AG10803 (cell line): ENCODE data around the gene MDK.

ENCODE experiments used
- DNase-seq: peaks from one replicate; pipeline ENCODE4 v3.0.0; 2010; ENCODE audit warnings: low read depth
- H3K4me3 ChIP-seq: 2 replicates; pipeline ENCODE4 v1.5.1; 2011; ENCODE audit warnings: mild to moderate bottlenecking, low read length, control low read depth
- CTCF ChIP-seq: conservative IDR thresholded peaks from 2 replicates; pipeline ENCODE4 v1.5.1; 2011; ENCODE audit warnings: mild to moderate bottlenecking, low read length, control low read depth, inconsistent platforms

The MDK gene

GRCh38 chr11:46353698-46354097, 27.8 kb upstream of the MDK start:
- DNase-seq = peak; percentile 26
- H3K4me3 ChIP-seq = no peak overlapping the region
- no peak for TF ChIP-seq CTCF

GRCh38 chr11:46356924-46357482, 24.5 kb upstream of the MDK start:
- no peak for TF ChIP-seq CTCF
- H3K4me3 ChIP-seq = no peak overlapping the region
- DNase-seq = peak; percentile 48

GRCh38 chr11:46357483-46357936, 24.0 kb upstream of the MDK start:
- TF ChIP-seq CTCF = no peak
- DNase-seq = no peak
- no peak overlapping the region for H3K4me3 ChIP-seq

- peak; percentile 23 for DNase-seq
- TF ChIP-seq CTCF = no peak
Measured at GRCh38 chr11:46359953-46360352, 21.5 kb upstream of the MDK start.

GRCh38 chr11:46360878-46361277, 20.6 kb upstream of the MDK start:
- peak; percentile 25 for DNase-seq
- H3K4me3 ChIP-seq = no peak overlapping the region
- no peak for TF ChIP-seq CTCF

More at GRCh38 chr11:46359953-46360352, 21.5 kb upstream of the MDK start:
- H3K4me3 ChIP-seq = no peak overlapping the region

- DNase-seq = peak; percentile 54
- no peak overlapping the region for H3K4me3 ChIP-seq
- TF ChIP-seq CTCF = no peak
Measured at GRCh38 chr11:46361283-46362155, 19.9 kb upstream of the MDK start.
